CD4-positive, alpha-beta T cell treated with Interleukin-21 for 1 hour (primary cell): ENCODE results near the gene MVK.

Source experiments
- DNase-seq: peaks from one replicate; pipeline ENCODE4 v3.0.0-alpha.2; 2020

The MVK gene

GRCh38 chr12:109638735-109639134, 65.1 kb downstream of the MVK start:
- DNase-seq, result no peak

GRCh38 chr12:109639151-109639872, 65.7 kb downstream of the MVK start:
- no peak for DNase-seq

GRCh38 chr12:109640961-109641360, 67.4 kb downstream of the MVK start:
- DNase-seq, result no peak

DNA sequence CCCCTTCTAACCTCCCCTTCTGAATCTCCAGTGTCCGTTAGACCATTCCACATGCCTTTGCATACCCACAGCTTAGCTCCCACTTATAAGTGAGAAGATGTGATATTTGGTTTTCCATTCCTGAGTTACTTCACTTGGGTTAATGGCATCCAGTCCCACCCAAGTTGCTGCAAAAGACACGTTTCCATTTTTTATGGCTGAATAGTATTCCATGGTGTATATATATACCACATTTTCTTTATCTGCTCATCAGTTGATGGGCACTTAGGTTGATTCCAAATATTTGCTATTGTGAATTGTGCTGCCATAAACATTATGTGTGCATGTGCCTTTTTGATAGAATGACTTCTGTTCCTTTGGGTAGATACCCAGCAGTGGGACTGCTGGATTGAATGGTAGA, 67.8 kb downstream of the MVK start:
- no peak for DNase-seq

DNA sequence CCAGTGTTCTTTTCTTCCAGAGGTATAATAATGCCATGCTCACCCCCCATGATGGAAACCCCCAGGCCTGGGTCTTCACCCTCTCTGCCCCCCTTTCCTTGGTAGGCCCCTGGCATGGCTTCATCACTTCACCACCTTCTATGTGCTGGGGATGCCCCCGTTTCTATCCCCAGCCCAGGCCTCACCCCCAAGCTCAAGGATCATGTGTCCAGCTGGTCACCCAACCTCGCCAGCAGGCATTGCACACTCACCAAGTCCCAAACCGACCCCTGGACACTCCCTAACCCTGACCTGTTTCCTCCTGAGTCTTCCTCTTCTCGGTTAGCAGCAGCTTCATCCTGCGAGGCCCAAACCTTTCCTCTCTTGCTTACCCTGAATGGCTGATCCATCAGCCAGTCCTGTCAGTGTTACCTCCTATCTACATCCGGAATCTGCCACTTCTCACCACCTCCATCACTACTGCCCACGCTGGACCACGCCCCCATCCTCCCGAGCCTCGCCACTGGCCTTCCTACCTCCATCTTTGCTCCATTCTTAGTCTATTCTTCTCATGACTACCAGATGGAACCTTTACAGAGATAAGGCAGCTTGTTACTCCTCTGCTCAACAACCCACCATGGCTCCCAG, 69.0 kb downstream of the MVK start:
- no peak for DNase-seq

DNA sequence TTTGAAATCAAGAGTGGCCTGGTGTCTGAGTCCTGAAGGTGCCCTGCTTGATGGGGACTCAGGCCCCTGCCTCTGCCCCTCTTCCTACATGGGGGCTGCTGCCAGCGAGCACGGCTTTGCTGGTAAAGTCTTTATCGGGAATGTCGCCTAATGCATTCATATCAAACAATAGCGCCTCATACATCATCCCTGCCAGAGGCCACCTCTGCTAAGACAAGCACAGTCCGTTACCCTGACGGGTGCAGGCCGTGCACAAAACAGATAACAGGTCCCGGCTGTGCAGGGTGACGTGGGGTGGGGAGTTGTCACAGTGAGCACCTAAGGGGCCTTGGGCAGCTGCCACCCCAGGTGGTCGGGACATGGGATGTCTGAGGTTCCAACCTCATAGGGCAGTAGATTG, 71.6 kb downstream of the MVK start:
- no peak for DNase-seq

DNA sequence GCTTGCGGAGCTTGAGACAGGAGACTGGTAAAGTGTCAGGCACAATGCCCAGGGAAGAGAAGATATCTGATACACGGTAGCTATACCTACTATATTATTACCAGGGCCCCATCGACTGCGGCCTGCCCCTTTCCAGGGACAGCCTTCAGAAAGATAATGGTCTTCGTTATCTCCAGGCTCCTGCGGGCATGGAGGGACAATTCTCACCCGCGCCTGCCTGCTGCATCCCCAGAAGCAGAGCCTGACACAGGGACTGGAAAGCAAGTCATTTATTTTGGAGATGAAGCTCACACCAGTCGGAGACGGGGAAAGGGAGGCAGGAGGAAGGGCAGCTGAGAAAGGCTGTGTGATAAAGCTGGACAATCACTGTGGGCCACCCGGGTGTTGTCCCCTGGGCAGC, 72.1 kb downstream of the MVK start:
- DNase-seq, result no peak
